ENCODE results near the gene DGKZ.

DGKZ gene

DNA sequence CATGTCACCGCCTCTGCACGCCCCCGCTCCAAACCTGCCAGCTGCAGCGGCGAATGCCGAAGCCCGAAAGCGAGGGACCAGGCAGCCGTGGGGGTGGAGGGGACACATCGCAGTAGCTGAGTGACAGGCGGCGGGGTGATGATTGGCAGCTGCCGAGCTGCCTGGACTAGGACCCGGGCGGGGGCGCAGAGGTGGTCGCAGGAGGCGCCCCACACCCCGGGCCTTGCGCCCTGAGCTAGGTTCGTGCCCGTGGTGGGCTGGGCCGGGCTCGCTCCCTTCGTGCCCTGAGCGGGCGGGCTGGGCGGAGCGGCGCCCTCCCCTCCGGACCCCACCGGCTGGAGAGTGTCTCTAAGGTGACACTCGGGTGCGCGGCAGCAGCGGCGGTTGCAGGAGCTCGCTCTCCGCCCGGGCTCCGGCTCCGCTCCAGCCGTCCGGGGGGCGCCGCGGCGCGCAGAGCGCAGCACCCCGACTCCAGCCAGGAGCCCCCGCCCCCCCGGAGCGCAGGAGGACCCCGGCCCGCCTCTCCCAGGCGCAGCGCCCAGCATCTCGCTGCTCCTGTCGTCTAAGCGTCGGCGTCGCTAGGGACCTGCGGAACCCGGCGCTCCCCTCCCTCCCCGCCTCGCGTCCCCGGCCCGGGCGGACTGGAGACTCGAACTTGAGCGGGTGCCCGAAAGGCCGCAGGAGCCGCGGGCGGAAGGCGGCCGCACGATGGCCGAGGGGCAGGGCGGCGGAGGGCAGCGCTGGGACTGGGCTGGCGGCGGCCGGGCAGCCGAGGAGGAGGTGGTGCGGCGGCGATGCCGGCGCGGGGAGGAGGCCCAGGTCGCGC lies 14.5 kb upstream of the DGKZ start:
- H3K4me3 ChIP-seq (ENCODE audit: low read depth, low read length) = peak overlapping the region; percentile 30
- DNase-seq (ENCODE audit: low read depth) = no peak
- TF ChIP-seq, protein P1, sequence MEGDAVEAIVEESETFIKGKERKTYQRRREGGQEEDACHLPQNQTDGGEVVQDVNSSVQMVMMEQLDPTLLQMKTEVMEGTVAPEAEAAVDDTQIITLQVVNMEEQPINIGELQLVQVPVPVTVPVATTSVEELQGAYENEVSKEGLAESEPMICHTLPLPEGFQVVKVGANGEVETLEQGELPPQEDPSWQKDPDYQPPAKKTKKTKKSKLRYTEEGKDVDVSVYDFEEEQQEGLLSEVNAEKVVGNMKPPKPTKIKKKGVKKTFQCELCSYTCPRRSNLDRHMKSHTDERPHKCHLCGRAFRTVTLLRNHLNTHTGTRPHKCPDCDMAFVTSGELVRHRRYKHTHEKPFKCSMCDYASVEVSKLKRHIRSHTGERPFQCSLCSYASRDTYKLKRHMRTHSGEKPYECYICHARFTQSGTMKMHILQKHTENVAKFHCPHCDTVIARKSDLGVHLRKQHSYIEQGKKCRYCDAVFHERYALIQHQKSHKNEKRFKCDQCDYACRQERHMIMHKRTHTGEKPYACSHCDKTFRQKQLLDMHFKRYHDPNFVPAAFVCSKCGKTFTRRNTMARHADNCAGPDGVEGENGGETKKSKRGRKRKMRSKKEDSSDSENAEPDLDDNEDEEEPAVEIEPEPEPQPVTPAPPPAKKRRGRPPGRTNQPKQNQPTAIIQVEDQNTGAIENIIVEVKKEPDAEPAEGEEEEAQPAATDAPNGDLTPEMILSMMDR (conservative IDR thresholded peaks at IDR 0.05; ENCODE audit: low read depth, low read length) = no peak

DNA sequence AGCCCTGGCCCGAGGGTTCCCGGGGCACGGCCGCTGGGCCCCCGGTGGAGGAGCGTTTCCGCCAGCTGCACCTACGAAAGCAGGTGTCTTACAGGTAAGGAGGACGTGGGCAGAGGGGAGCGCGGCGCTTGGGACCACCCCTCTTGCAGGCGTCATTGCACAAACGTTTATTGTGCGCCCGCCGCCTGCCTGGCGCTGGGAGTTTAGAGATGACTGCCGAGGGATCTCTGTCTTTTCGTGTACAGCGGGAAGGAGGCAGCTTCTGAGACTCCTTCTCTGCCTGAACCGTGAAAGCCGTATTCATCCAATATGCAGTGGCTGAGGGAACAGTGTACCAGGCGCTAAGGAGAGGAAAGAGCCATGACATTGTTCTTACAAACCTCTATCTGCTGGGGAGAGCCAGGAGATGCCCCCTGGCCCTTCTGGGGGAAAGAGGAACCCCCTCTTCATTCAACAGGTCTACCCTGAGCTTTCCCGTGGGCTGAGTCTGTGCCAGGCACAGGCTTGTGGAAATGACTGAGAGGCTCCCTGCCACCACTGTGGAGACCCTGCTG lies 13.8 kb upstream of the DGKZ start:
- TF ChIP-seq, protein P1 (conservative IDR thresholded peaks at IDR 0.05; ENCODE audit: low read depth, low read length) = no peak
- peak overlapping the region; percentile 11 for H3K4me3 ChIP-seq (ENCODE audit: low read depth, low read length)
- DNase-seq (ENCODE audit: low read depth) = no peak

DNA sequence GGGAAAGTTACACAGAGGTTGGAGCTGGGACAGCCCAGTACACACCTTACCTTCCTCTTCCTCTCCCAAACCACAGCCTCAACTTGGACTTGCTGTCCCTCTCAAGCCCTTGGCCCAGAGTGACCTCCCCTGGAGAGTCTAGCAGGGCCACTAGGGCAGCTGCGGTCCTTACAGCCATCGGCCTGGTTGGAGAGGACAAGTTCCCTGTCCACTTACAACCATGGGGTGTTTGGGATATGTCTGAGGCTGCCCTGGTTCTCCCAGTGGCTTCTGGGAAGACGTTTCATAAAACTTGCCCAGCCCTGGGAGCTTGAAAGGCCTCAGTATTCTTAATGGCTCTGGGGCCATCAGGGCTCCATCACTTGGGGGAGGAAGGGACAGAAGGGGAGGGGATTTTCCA lies 13.1 kb upstream of the DGKZ start:
- TF ChIP-seq, protein P1 (conservative IDR thresholded peaks at IDR 0.05; ENCODE audit: low read depth, low read length) = no peak
- no peak for DNase-seq (ENCODE audit: low read depth)
- no peak overlapping the region for H3K4me3 ChIP-seq (ENCODE audit: low read depth, low read length)

DNA sequence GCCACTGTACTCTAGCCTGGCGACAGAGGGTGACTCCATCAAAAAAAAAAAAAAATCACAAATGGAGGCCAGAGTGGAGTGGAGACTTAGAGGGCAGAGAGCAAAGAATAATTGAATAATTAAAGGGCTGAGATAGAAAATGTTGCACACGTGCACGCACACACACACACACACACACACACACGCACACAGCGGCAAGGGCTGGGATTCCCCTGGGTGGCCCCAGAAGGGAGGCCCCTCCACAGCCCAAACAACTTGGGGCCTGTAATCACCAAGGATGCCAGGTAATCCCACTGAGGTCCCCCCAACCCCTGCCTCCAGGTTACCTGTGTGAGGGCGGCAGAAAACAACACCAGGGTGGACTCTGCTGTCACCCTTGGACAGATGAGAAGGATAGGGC lies 12.0 kb upstream of the DGKZ start:
- no peak for DNase-seq (ENCODE audit: low read depth)
- H3K4me3 ChIP-seq (ENCODE audit: low read depth, low read length) = no peak overlapping the region
- TF ChIP-seq, protein P1 (conservative IDR thresholded peaks at IDR 0.05; ENCODE audit: low read depth, low read length) = no peak

- DNase-seq (ENCODE audit: low read depth) = no peak
- H3K4me3 ChIP-seq (ENCODE audit: low read depth, low read length) = no peak overlapping the region
- TF ChIP-seq, protein P1 (conservative IDR thresholded peaks at IDR 0.05; ENCODE audit: low read depth, low read length) = no peak
These were observed 11.2 kb upstream of the DGKZ start for GRCh38 chr11:46335890-46336562.

DNA sequence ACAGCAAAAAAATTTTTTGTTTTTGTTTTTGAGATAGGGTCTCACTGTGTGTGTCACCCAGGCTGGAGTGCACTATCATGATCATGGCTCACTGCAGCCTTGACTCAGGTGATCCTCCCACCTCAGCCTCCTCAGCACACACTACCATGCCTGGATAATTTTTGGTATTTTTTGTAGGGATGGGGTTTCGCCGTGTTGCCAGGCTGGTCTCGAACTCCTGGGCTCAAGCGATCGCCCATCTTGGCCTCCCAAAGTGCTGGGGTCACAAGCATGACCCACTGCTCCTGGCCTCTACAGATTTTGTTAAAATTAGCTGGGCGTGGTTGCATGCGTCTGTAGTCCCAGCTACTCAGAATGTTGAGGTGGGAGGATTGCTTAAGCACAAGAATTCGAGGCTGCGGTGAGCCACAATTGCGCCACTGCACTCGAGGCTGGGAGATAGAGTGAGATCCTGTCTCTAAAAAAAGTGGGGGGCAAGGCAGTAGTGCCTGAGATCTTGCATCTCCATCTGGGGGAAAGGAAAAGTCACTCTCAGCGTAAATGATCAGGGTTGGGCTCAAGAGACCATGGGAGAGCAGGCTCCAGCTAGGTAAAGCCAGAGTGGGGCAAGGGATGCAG lies 10.6 kb upstream of the DGKZ start:
- peak; percentile 88 for DNase-seq (ENCODE audit: low read depth)
- no peak overlapping the region for H3K4me3 ChIP-seq (ENCODE audit: low read depth, low read length)
- TF ChIP-seq, protein P1 (conservative IDR thresholded peaks at IDR 0.05; ENCODE audit: low read depth, low read length) = no peak

All from choroid plexus epithelial cell (primary cell).